Measurements from ENCODE around the gene NAXD.

Gene NAXD

DNA sequence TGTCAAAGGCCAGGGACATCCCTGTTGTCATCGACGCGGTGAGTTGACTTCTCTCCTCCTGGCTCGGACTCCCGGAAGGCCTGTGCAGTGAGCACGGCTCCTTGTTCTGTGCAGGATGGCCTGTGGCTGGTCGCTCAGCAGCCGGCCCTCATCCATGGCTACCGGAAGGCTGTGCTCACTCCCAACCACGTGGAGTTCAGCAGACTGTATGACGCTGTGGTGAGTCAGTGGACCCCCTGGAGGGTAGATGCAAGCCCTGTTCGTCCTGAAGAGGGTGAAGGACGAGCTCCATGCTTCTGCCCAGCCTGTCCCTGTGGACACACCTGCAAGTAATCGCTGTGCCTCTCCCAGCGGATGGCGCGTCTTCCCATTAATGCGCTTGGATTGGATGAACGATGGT is 19.2 kb downstream of the NAXD start:
- no peak for TF ChIP-seq EGR1 (IDR thresholded peaks at IDR 0.05)
- TF ChIP-seq, protein P1, sequence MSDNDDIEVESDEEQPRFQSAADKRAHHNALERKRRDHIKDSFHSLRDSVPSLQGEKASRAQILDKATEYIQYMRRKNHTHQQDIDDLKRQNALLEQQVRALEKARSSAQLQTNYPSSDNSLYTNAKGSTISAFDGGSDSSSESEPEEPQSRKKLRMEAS (IDR thresholded peaks at IDR 0.05): peak; percentile 80

DNA sequence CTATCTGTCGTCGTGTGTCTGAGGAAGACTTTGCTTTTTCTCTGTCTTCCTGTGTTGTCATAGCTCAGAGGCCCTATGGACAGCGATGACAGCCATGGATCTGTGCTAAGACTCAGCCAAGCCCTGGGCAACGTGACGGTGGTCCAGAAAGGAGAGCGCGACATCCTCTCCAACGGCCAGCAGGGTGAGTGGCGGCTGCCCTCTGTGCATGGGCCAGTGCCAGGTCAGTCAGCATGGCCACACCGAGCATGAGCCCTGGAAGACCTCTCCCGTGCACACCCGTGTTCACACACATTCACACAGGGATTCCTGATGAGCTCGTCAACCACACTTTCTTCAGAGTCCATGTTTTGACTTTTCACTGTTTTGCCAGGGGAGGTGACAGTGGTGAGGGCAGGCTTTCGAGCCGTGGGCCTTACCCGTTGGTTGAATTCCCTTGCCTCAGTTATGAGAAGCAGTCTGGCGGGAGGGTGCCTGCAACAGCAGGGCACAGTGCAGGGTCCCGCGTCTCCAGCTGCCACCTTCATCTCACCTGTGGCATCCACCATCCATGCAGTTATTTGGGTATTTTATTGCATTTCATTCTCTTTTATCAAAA is 20.2 kb downstream of the NAXD start:
- TF ChIP-seq TEAD4 (IDR thresholded peaks at IDR 0.05): no peak
- TF ChIP-seq FOXM1 (IDR thresholded peaks at IDR 0.05; ENCODE audit: borderline replicate concordance, low read depth): no peak

DNA sequence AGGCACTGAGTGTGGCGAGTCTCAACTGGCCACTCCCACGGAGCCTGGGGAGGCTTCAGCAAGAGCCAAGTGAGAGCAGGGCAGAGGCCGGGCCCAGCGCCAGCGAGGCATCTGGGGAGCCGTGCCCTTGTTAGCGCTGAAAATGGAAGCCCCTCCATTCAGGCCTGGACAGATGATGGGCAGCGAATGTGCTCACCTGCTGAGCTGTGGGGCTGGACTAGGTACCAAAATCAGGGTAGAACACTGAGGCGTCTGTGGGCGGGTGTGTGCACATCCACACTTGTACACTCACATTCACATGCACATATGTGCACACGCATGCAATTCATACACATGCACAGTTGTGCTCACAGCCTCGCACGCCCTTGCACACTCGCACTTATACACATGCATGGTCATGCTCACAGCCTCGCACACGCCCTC is 20.7 kb downstream of the NAXD start:
- TF ChIP-seq TEAD4 (IDR thresholded peaks at IDR 0.05) (no peak), RAD21 (IDR thresholded peaks at IDR 0.05; ENCODE audit: low read depth) (no peak), YY1 (IDR thresholded peaks at IDR 0.05; ENCODE audit: low read depth) (no peak), ZBTB7A (IDR thresholded peaks at IDR 0.05; ENCODE audit: low read depth) (no peak), NFIC (IDR thresholded peaks at IDR 0.05) (no peak), CREB1 (IDR thresholded peaks at IDR 0.05; ENCODE audit: low read depth) (no peak), TAF1 (IDR thresholded peaks at IDR 0.05; ENCODE audit: low read depth) (no peak), EP300 (IDR thresholded peaks at IDR 0.05; ENCODE audit: borderline replicate concordance) (no peak), FOXM1 (IDR thresholded peaks at IDR 0.05; ENCODE audit: borderline replicate concordance, low read depth) (no peak), CEBPB (IDR thresholded peaks at IDR 0.05) (no peak), EGR1 (IDR thresholded peaks at IDR 0.05) (no peak), TCF12 (IDR thresholded peaks at IDR 0.05; ENCODE audit: low read depth) (no peak)
- TF ChIP-seq, protein P2, sequence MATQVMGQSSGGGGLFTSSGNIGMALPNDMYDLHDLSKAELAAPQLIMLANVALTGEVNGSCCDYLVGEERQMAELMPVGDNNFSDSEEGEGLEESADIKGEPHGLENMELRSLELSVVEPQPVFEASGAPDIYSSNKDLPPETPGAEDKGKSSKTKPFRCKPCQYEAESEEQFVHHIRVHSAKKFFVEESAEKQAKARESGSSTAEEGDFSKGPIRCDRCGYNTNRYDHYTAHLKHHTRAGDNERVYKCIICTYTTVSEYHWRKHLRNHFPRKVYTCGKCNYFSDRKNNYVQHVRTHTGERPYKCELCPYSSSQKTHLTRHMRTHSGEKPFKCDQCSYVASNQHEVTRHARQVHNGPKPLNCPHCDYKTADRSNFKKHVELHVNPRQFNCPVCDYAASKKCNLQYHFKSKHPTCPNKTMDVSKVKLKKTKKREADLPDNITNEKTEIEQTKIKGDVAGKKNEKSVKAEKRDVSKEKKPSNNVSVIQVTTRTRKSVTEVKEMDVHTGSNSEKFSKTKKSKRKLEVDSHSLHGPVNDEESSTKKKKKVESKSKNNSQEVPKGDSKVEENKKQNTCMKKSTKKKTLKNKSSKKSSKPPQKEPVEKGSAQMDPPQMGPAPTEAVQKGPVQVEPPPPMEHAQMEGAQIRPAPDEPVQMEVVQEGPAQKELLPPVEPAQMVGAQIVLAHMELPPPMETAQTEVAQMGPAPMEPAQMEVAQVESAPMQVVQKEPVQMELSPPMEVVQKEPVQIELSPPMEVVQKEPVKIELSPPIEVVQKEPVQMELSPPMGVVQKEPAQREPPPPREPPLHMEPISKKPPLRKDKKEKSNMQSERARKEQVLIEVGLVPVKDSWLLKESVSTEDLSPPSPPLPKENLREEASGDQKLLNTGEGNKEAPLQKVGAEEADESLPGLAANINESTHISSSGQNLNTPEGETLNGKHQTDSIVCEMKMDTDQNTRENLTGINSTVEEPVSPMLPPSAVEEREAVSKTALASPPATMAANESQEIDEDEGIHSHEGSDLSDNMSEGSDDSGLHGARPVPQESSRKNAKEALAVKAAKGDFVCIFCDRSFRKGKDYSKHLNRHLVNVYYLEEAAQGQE (IDR thresholded peaks at IDR 0.05; ENCODE audit: low read depth): no peak
- TF ChIP-seq, protein P1 (IDR thresholded peaks at IDR 0.05): no peak
- TF ChIP-seq, protein P3, sequence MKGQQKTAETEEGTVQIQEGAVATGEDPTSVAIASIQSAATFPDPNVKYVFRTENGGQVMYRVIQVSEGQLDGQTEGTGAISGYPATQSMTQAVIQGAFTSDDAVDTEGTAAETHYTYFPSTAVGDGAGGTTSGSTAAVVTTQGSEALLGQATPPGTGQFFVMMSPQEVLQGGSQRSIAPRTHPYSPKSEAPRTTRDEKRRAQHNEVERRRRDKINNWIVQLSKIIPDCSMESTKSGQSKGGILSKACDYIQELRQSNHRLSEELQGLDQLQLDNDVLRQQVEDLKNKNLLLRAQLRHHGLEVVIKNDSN (IDR thresholded peaks at IDR 0.05): no peak

DNA sequence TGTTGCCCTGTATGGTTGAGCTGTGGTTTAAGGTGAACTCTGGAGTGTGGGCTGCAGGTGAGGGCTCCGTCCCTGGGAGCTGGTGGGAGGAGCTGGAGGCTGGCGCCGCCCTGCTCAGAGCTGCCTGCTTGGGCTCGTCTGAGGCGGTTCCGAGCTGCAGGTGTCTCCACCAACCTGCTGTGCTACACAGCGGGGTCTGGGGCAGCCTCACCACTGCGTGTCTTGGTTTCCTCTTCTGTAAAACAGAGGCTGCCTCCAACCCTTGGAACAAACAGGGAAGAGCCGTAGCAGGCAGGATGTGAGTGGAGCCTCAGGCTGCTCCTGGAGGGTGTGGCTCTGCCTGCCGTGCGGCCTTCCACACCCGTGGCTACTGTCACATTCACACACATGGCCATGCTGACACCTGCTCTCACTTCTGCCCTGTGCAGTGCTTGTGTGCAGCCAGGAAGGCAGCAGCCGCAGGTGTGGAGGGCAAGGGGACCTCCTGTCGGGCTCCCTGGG is 21.4 kb downstream of the NAXD start:
- TF ChIP-seq YY1 (IDR thresholded peaks at IDR 0.05; ENCODE audit: low read depth): no peak

DNA sequence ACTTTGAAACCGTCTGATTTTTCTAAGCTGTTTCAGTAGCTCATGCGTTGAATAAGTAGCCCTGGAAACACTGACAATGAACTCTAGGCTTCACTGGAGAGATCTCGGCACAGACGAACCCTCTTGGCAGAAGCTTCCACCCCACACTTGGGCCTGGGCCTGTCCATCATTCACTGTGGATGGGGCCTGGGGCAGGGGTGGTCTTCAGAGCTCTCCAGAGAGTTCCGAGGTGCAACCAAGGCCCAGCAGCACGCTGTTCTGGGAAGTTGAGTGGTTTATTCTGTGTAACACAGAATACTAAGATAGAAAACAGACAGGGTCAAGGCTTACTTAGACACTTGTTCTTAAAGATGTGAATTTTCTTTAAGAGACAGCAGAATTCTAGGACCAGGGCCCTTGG is 21.9 kb downstream of the NAXD start:
- TF ChIP-seq, protein P3 (IDR thresholded peaks at IDR 0.05): no peak
- TF ChIP-seq ZBTB7A (IDR thresholded peaks at IDR 0.05; ENCODE audit: low read depth): no peak

DNA sequence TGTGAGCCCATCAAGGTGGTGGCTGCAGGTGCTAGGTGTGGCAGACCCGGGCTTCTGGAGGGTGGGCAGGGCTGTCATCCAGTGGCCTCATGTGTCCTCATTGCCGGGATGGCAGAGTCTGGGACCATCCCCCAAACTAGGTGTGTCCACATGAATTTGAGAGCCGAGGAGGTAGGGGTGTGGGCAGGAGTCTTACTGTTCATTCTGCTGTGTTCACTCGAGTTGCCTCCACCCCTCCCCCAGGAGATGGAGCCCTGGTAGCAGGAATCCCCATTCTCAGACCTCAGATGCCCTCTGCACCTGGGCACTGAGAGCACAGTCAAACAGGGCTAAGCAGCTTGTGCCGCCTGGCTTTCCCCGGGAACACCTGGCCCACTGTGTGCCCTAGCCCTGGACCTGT is 22.4 kb downstream of the NAXD start:
- TF ChIP-seq, protein P3 (IDR thresholded peaks at IDR 0.05): no peak
- TF ChIP-seq TCF12 (IDR thresholded peaks at IDR 0.05; ENCODE audit: low read depth) (no peak), FOXM1 (IDR thresholded peaks at IDR 0.05; ENCODE audit: borderline replicate concordance, low read depth) (no peak), TAF1 (IDR thresholded peaks at IDR 0.05; ENCODE audit: low read depth) (no peak), EP300 (IDR thresholded peaks at IDR 0.05; ENCODE audit: borderline replicate concordance) (no peak), NFIC (IDR thresholded peaks at IDR 0.05) (no peak), RAD21 (IDR thresholded peaks at IDR 0.05; ENCODE audit: low read depth) (no peak), YY1 (IDR thresholded peaks at IDR 0.05; ENCODE audit: low read depth) (no peak), EGR1 (IDR thresholded peaks at IDR 0.05) (no peak), TEAD4 (IDR thresholded peaks at IDR 0.05) (no peak), ZBTB7A (IDR thresholded peaks at IDR 0.05; ENCODE audit: low read depth) (no peak), CREB1 (IDR thresholded peaks at IDR 0.05; ENCODE audit: low read depth) (no peak), CEBPB (IDR thresholded peaks at IDR 0.05) (no peak)
- TF ChIP-seq, protein P1 (IDR thresholded peaks at IDR 0.05): no peak
- TF ChIP-seq, protein P2 (IDR thresholded peaks at IDR 0.05; ENCODE audit: low read depth): no peak
